HG02623 (cell line): ENCODE measurements around the gene ELMOD1.

Experiments used
- ATAC-seq: cut with Tn5 transposase; IDR thresholded peaks from one replicate; pipeline ENCODE4 v1.9.1; 2021; ENCODE audit warnings: moderate library complexity; ENCODE audit not compliant: unreplicated experiment

Gene ELMOD1

DNA sequence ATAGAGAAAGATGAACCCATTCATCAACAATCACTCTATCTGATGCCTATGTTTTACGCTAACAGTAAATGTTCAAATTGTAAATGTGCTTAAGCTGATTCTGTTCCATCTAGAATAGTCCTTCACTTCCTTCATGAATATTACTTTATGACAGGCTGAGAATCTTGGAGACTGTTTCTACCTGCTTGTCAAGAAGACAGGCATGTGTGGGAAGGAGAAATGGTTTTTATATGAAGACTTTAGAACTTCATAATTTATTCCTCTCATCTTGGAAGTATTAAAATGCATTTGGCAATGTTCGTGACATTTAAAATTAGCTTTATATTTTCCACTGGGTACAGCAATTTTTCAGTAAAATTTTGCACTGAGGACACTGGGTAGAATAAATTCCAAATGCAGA, 41.0 kb downstream of the ELMOD1 start:
- no peak for ATAC-seq

DNA sequence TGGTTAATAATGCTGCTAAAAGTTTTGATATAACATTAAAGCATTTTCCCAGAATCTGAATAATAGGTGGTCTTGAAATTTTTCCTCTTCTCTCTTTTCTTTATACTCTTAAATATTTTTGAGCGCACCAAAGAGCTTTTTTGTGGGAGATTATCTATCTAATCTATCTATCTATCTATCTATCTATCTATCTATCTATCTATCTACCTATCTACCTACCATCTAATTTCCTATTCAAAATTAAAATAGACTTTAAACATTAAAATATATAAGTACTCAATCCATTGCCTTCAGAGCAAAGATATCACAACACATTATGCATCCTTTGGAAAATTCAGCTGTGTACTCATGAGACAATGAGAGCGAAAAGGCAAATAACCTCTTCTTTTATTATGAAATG, 55.8 kb downstream of the ELMOD1 start:
- no peak for ATAC-seq

DNA sequence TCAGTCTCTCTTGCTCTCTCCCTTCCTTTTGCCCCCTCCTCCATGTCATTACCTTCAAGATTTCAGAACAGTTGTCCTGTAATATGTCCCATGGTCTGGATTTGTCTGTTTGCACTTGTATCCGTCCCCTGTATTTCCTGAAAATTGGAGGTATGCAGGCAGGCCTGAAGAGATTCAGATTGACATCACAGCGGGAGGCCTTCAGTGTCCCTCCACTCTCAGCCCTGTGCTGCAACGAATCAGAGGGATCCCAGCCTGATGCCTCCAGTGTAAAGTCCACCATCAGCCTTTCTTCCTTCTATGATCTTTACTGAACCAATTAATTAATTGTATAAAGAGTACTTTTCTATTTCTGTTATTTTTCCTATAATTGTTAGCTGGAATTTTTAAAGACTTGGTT, 57.3 kb downstream of the ELMOD1 start:
- no peak for ATAC-seq

DNA sequence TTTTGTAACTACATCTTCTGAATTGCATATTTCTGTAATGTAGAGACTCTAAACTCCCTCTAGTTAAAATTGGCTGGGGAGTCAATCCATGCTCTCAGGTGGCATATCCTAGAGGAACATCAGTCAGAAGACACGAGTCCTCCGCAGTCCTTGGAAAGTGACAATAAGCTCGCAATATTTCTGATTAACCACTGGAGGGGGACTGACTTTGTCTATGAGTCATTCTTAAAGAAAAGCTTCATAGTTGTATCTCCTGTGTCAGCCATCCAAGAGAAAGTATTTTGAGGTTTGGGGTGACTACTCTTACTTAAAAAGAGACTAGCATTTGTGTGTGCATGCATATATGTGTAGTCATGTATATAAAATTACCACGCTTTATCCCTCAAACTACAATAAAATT, 60.7 kb downstream of the ELMOD1 start:
- no peak for ATAC-seq

DNA sequence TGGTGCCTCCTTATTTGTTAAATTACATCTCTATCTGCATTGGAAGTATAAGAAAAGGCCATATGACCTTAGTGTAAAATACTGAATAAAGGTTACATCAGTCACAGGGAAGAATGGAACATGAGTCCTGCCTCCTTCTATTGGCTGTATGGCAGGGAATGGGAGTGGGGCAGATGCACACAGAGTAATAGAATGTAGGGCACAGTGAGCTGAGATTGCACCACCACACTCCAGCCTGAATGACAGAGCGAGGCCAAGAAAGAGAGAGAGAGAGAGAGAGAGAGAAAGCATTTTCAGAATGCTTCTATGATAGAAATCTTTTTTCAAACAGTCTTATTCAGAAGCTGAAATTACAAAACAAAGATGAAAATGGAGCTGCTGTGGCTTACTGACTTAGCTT, 62.1 kb downstream of the ELMOD1 start:
- no peak for ATAC-seq

DNA sequence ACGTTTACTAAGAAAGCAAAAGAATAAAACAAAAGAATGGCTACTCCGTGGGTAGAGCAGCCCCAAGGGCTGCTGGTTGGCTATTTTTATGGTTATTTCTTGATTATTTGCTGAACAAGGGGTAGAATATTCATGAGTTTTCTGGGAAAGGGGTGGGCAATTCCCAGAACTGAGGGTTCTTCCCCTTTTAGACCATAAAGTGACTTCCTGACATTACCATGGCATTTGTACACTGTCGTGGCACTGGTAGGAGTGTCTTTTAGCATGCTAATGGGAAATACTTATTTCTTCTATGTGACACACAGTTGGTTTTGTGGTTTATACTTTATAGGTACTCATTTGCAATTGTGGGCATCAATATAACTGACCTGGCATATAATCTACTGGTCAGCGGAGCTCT, 64.7 kb downstream of the ELMOD1 start:
- no peak for ATAC-seq

DNA sequence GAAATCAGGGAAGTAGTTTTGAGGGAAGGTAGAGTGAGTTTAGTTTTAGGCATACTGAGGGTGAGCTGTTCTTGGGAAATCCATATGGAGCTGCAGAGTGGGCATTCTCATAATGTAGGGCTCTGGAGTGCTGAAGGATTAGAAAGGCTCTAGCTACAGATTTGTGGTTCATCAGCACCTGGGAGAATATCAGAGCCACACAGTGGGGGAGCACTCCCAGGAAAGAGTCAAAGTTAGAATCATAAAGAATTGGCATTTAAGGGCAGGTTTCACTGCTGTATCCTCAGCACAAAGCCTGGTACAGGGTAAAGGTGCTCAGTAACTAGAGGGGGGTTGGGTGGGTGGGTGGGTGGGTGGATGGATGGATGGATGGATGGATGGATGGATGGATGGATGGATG, 68.4 kb downstream of the ELMOD1 start:
- no peak for ATAC-seq

DNA sequence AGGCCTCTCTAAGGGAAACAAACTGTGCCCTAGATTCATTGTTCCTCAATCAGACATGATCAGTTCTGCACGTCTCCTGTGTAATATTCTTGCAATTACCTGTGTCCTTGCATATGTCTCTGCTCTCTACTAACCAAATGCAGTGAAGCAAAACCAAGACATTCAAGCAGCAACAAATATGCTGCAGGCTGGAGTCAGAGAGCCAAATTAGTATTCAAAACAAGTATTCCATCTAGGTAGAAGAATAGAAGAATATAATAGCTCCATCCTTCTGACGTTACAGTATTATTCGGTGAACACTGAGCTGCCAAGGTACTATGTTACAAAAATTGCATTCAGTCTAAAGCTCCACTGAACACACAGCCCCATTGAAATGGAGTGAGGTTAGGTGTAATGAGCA, 69.1 kb downstream of the ELMOD1 start:
- no peak for ATAC-seq

DNA sequence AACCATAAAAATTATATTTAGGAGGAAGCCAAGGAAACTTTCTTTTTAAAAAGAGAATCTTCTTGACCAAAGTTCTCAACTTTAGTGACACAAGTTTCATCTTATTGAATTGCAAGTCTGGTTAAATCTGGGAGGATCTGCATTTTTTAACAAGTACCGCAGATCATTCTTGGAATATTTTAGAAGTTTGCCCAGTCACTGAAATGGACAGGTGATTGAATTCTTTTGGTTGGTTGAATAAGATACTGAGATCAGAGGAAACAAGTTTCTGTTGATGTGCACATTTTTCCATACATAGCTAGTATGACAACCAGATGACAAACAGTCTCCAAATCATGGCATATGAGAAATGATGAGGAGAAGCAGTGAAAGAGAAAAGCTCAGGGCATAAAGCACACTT, 70.7 kb downstream of the ELMOD1 start:
- ATAC-seq: no peak

DNA sequence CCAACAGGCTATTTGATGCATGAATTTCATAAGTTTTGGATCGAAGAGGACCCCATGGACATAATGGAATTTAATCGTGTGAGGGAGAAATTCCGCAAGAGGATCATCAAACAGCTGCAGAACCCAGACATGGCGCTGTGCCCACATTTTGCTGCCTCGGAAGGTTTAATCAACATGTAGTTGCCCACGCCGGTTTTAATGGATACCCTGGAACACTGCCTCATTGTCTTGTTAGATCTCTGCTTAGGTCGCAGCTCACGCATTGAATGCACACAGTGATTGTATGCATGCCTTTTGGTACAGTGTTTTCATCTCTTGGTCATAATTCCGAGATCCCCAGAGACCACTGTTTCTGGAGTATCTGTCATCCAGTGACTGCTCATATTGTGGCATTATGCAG, 74.1 kb downstream of the ELMOD1 start:
- ATAC-seq: no peak

DNA sequence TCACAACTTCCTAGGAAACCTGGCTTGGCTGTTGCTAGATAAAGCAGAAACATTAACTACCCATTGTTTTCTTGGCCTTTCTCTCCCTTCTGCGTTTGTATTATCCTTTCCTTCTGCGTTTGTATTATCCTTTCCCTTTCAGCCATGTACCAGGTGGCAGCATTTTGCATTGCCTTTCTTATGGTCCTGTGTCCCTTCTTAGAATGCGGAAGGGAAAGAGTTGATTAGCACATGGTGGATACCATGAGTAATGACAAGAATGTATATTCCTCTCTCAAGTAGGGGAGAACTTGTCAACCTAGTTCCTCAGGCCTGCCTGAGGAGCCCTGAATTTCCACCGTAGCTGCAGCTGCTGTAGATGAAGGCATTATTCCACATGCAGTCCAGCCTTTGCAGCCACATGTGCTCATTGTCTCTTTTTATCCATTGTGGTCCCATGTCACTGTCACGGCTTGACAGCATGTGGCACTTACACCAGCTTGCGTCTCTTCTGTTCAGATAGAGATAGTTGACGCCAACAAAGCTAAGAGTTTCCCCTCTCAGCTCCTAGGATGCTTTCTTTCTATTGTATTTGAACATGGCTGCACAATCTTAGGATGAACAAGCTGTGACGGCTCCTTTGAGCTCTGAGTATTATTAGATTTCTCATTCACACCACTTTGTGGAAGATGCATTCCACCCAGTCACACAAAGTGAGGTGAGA, 76.1 kb downstream of the ELMOD1 start:
- ATAC-seq: no peak

DNA sequence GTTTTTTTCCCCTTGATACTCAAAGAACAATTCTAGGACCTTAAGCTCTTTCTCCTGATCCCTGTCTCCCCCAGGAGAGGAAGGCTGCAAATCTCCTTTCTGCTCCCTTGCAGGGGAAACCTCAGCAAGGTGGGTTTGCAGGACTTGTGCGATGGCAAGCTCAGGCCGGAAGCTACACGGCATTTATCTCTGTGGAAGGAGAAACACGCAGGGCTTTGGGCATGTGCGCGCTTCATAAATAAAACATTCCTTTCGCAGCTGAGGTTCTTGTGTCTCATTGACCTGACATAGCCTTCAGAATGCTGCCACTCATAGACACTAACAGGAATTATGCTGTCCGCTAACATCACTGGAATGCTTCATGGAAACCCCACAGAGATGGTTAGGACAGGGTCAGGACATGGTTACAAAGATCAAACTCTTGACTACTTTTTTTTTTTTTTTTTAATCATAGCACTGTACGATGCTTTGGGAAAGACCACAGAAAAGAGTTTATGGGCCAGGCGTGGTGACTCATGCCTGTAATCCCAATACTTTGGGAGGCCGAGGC, 78.3 kb downstream of the ELMOD1 start:
- no peak for ATAC-seq

DNA sequence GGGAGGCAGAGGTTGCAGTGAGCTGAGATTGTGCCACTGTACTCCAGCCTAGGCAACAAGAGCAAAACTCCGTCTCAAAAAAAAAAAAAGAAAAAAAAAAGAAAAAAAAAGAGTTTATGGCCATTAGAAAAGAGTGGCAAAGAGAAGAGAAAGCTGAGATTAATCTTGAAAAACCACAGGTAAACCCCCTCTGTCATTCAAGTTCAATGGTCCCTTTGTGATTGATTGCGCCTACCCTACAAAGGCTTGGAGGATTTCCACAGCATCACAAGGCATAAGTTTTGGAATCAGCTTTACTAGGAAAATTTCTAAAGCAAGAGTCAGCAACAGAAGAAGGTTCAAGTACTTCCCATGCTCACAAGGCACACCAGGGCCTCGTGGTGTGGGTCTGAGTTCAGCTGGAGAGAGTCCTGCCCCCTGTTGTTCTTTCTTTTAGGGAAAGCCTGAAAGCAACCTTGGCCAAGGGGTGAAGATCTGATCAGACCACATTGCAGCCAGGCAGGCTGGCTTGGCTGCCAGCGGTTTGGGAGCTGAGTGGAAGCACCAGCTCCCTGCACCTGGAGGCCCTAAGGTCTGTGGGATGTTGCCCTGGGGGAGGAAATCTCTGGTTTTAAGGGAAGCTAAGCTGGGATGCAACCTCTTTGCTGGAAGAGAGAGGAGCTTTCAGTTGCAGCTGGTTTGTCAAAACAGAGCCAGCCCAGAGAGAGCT, 79.1 kb downstream of the ELMOD1 start:
- ATAC-seq: no peak

DNA sequence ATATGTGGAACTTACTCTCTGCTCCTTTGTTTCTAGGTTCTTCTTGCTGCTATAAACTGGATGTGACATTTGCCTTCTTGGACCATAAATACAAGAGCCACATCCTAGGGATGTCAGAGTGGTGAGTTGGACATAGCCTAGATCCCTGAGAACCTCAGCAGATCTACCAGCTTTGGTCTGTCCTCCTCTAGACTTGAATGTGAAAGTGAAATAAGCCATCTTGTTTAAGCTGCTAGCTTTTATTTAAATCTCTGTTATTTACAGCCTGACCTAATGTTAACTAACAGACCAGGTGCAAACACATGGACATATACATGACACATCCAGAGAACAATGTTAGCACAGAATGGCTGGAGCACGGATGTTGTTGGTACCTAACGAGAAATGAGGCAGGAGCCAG, 85.0 kb downstream of the ELMOD1 start:
- no peak for ATAC-seq

DNA sequence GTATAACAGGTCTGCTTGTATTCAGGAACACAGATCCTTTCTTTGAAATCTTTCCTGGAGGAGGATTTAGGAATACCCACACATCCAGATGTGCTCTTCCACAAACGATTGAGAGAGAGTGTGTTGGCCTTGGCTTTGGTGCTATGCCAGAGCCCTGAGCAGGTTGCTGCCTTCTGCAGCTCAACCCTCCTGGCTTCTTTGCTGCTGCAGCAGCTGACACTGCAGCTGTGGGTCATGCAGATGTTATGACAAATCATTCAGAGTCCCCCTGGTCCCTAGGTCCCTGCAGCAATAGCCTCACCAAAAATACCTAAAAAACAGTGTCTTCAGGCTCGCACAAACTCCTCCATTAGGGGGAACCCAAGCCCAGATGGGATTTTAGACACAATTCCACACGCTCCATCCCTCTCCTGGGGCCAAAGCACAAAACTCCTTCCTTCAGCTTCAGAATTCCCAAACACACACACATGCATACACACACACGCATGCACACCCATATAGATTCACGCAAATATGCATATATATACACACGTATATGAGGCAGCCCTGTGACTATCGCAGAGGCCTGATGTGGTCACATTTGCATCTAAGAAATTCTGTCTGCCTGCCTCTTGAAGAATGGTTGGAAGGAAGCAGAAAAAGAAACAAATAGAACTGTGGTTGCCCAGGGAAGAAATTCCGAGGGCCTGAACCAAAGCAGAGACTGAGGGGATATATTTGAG, 85.5 kb downstream of the ELMOD1 start:
- no peak for ATAC-seq

DNA sequence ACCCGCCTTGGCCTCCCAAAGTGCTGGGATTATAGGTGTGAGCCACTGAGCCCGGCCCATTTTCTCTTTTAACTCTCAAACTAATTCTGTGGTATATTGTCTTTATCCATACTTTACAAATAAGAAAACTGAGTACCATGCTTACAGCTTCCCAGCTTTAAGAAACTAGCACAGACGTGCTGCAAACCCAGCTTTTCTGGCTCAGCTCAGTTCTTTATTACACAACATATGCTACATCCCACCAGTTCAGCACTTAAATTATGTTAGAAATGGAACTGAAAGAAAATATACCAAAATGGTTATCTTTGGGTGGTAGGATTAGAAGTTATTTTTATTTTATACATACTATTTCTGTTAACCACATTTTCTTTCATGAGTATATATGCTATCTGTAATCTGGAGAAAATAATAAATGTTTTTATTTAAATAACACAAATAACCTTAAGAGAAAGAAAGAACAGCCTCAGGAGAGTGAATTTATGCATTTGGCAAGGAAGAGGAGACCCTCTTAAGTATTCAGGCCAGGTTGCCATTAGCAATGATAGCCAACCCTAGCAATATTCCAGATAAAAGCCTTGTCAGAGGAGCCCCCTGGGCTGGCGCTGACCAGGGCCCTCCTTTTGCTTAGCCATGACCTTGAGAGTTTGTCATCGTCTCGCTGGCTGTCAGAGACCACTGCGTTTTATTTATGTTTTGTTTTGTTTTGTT, 87.1 kb downstream of the ELMOD1 start:
- no peak for ATAC-seq

DNA sequence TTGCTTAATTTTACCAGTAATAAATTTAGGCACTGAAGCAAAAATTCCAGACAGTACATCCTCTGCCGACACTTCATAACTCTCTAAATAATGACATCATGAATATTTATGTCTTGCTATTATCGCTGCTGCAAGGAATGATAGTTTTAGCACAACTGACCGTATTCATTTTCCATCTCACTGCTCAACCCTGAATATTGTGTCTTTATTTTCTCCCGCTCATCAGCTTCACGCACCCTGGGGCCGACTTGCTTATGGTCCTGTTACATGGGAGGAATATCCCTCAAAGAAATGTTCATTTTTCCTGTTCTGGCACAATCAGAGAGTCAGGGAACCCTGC, 87.7 kb downstream of the ELMOD1 start:
- no peak for ATAC-seq

DNA sequence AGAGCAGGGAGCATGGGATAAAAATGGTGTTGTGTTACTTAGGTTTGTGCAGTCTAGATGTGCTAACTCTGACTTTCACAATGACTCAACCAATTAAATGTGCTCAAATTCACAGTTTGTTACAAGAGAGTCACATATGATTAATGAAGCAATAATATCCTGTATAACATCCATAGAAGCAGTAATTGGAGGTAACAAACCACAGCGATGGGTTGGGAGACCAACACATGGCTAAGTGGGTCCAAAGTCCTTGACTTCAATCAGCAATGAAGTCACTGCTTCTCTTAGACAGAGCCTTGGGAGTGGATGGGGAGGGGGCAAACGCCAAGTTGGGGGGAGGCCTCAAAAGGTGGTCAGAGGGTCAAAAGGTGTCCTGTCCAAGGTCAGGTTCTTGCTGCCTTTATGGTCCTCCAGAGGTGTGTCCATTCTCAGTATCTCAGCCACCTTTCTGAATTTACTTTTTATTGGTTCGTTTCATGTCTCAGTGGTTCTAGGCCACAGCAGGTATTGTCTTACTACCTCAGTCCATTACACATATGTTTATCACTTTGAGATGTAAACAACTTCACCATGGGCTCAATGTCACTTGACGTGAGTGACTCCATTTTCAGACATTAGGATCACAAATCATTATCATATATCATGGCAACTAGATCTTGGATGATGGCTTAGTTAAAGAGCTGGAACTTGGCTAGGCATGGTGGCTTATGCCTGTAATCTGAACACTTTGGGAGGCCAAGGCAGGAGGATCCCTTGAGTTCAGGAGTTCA, 88.5 kb downstream of the ELMOD1 start:
- ATAC-seq: no peak

DNA sequence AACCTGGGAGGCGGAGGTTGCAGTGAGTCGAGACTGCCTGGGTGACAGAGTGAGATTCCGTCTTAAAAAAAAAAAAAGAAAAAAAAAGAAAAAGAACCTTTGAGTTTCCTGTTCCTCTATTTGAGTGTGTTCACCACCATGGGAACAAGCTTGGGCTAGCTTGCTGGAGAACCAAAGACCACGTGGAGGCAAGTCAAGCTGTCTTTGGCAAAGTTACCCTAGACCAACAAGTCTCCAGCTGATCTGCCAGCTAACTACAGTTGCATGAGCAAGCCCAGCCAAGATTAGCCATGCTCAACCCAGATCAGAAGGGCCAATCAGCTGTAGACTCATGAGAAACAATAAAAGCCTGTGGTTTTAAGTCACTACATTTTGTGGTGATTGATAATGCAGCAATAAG, 91.2 kb downstream of the ELMOD1 start:
- ATAC-seq: no peak

DNA sequence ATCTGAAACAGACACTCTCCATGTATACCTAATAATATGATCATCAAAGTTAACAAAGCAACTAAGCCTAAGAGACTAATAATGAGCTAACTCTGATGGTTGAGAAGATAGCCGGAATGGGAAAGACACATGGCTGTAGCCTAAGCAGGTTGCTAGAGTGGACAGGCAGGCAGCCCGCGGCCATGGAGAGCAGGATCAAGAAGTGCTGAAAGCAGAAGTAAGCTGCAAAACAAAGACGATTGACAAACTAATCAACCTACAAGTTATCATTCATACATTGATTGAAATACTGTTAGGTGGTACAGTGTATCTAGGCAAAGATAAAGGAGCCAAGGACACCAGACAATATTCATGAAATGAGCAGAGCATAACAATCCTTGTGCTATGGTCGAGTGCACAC, 91.6 kb downstream of the ELMOD1 start:
- ATAC-seq: no peak

DNA sequence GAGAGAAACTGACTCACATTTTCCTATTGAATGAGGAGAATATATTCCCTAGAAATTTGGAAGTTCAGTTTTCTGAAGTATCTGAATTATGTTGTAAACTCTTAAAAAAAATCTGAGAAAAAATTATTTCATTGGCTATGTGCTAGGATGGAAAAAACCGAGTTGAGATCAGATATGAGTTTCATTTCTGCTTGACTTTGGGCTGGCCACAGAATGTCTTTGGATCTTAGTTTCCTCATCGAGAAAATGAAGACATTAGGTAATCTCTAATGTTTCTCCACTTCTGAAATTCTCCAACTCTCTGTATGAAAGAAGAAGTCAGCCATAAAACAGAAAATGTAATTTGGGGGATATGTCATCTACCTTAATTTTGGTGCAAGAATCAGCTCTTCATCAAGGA, 92.1 kb downstream of the ELMOD1 start:
- no peak for ATAC-seq
